Bronchial epithelial cell (primary cell): ENCODE measurements around the gene TCERG1L. TPM values are rescaled to one million over a fixed set of nuclear protein-coding genes. Genes with fewer than 3 reads are reported as not detected.
"Not testable (repeated sequence)": the region's sequence is repeated elsewhere in the genome, so short reads cannot be mapped to it uniquely, and the experiment has no call there.

ENCODE experiments used
- DNase-seq: peaks from one replicate; pipeline ENCODE4 v3.0.0-alpha.2; 2010; ENCODE audit warnings: low read depth
- FAIRE-seq: peaks from 2 replicates; lab custom pipeline; 2011; peaks lifted over from hg19 to GRCh38; lab: Jason Lieb, UNC
- H3K27me3 ChIP-seq: 2 replicates; pipeline ENCODE4 v1.5.1; 2011; ENCODE audit warnings: low read length; ENCODE audit not compliant: control insufficient read depth, insufficient read depth
- H3K36me3 ChIP-seq: 2 replicates; pipeline ENCODE4 v1.5.1; 2011; ENCODE audit warnings: low read length; ENCODE audit not compliant: control insufficient read depth, insufficient read depth
- H3K4me3 ChIP-seq: 2 replicates; pipeline ENCODE4 v1.5.1; 2011; ENCODE audit warnings: mild to moderate bottlenecking, low read depth, low read length, control low read depth
- total RNA-seq: library from RNA; depleted of rRNA; stranded (reverse); fragments of >200 nt; gene quantifications from 2 replicates; pipeline ENCODE4 v1.2.1, GENCODE V29; 2014
- TF ChIP-seq, protein P1 (sequence below): IDR thresholded peaks from 2 replicates; pipeline ENCODE4 v1.5.1; 2011; ENCODE audit warnings: mild to moderate bottlenecking, moderate library complexity, low read length, control low read depth, inconsistent platforms; ENCODE audit not compliant: insufficient read depth, severe bottlenecking

The TCERG1L gene
- total RNA-seq, 1 donor from 2014 or later = not detected

- DNase-seq = no peak
- Histone ChIP-seq H3K27me3 (no peaks in the 10 kb centered on the region), H3K4me3 (no peak overlapping the region), H3K36me3 (no peaks in the 10 kb centered on the region)
- TF ChIP-seq, protein P1, sequence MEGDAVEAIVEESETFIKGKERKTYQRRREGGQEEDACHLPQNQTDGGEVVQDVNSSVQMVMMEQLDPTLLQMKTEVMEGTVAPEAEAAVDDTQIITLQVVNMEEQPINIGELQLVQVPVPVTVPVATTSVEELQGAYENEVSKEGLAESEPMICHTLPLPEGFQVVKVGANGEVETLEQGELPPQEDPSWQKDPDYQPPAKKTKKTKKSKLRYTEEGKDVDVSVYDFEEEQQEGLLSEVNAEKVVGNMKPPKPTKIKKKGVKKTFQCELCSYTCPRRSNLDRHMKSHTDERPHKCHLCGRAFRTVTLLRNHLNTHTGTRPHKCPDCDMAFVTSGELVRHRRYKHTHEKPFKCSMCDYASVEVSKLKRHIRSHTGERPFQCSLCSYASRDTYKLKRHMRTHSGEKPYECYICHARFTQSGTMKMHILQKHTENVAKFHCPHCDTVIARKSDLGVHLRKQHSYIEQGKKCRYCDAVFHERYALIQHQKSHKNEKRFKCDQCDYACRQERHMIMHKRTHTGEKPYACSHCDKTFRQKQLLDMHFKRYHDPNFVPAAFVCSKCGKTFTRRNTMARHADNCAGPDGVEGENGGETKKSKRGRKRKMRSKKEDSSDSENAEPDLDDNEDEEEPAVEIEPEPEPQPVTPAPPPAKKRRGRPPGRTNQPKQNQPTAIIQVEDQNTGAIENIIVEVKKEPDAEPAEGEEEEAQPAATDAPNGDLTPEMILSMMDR = no peak
- no peak for FAIRE-seq
Measured at GRCh38 chr10:131239926-131240325, 71.6 kb downstream of the TCERG1L start.

DNA sequence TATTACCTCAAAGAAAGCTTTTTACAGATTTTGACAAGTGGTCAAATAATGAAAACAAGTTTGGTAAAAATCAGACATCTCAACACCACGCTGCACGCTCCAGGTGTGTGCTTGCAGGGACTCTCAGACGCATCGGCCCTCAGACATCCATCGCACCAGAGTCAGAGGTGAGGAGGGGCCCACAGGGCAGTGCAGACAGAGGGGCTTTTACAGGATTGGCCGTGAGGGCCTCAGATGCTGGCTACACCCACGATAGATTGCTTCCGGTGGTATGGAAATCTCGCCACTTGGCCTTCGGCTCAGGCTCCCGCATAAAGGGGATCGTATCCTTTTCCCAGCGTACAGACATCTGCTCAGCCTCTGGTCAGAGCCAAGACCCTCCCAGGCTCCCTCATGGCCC, 72.1 kb downstream of the TCERG1L start:
- Histone ChIP-seq H3K27me3 (no peaks in the 10 kb centered on the region), H3K4me3 (no peak overlapping the region), H3K36me3 (no peaks in the 10 kb centered on the region)
- no peak for DNase-seq
- TF ChIP-seq, protein P1 = no peak
- no peak for FAIRE-seq

DNA sequence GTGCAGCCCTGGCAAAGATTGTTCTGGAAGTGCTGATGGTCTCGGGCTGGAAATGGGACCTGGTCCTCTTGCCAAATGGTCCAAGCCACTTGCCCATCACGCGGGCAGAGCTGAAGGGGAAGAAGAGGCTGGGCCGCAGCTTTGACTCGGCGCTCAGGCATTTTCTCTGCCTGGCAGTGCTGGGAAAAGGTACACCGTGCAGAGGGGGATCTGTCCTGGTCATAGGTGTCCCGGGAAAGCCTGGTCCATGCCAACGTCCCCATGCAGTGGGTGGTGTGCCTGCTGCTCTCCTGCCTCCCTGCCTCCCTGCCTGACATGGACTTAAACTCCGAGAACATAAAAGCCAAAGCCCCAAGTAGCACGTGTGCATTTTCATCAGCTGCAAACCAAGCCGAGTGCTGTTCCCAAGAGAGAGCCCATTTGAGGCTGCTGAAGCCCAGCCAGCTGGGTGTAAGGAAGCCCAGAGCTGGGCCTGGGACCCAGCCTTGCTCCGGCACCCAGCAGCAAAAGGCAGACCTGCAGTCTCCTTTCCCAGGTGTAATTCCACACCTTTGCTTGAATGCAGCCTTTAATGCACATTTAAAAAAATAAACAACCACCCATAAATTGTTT, 72.7 kb downstream of the TCERG1L start:
- no peak overlapping the region for H3K4me3 ChIP-seq
- TF ChIP-seq, protein P1 = no peak
- H3K27me3 ChIP-seq = no peaks in the 10 kb centered on the region
- no peaks in the 10 kb centered on the region for H3K36me3 ChIP-seq
- DNase-seq (no peak), FAIRE-seq (no peak)

DNA sequence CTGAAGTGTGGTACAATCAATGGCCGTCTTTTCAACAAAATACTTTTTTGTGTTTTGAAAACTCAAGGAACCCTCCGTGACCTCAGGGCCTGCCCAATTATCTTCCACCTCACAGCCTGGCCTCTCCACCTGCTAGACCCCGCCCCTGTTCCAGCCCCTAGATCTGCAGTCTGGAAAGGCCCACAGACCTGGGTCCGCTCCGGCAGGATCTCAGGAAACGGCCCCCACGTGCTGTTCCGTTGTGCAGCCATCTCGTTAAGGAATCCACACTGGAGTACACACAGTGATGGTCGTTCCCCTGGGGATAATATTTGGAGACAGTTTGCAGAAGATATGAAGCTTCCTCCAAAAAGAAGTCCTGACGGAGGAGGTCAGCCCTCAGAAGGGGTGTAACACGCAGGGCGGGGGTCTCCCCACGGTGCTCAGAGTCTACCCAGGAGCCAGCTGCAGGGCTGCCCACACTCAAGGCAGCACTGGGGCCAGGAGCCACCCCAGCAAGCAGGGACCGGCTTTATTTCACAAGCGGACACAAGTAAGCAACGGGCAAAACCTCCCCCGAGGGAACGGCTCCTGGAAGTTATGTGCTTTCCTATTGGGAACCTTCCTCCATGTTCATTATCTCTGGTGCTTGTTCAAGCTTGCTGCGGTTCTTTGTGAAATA, 73.4 kb downstream of the TCERG1L start:
- no peaks in the 10 kb centered on the region for H3K27me3 ChIP-seq
- DNase-seq (no peak), FAIRE-seq (no peak)
- H3K36me3 ChIP-seq = no peaks in the 10 kb centered on the region
- TF ChIP-seq, protein P1 = no peak
- H3K4me3 ChIP-seq = no peak overlapping the region

GRCh38 chr10:131234606-131235005, 76.9 kb downstream of the TCERG1L start:
- H3K36me3 ChIP-seq, DNase-seq, FAIRE-seq, H3K4me3 ChIP-seq, H3K27me3 ChIP-seq: not testable (repeated sequence)

DNA sequence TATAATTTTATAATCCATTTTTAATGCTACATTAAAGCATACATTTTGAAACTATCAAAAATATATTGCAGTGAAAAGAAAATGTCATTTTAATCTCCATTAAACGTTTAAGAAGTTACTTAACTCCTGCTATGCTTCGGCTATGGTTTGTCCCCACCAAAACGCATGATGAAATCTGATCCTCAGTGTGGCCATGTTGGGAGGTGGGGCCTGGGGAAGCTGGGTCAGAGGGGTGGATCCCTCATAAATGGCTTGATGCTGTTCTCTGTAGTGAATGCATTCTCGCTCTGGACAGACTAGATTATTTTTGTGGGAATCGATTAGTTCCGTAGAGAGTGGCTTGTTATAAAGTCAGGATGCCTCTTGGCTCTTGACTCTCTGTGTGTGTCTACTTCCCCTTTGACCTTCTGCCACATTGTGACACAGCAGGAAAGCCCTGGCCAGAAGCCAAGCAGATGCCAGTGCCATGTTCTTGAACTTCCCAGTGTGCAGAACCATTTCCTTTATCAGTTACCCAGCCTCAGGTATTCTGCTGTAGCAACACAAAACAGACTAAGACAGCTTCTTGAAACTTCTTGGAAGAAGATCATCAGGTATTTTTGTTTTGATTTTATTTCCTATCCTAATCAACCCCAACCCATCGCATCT, 77.8 kb downstream of the TCERG1L start:
- H3K36me3 ChIP-seq = no peaks in the 10 kb centered on the region
- H3K4me3 ChIP-seq = no peak overlapping the region
- FAIRE-seq (no peak), DNase-seq (no peak)
- H3K27me3 ChIP-seq = no peaks in the 10 kb centered on the region
- TF ChIP-seq, protein P1 = no peak
